ENCODE data around the gene MPRIP.
A peak's percentile ranks its signal among the peaks of the same experiment; 100 is the strongest.

Gene MPRIP

DNA sequence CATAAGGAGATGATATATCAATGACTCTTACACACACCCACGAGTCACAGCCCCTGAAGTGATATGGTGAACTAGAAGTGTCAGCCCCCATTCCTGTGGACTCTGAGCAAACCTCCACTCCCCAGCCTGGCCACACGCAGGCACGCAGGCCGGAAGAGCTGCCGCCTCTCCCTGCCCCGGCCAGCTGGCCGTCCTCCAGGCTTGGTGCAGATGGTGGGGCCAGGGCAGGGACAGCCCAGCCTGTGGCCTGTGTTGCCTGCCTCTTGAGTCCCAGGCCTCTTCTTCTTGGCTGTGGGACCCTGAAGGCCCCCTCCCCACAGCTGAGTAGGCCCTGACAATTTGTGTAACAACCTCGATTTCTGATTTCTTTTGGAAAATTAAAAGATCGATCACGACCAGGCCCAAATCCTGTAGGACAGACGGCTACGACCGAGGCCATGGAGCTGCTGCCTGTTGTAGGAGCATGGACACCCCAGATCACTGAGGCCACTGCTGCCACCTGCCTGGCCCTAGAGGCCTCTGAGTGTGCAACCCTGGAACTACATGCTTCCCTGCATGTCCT is 10.0 kb upstream of the MPRIP start:
- no peak for DNase-seq

- no peak for DNase-seq
These were observed 8.8 kb upstream of the MPRIP start for GRCh38 chr17:17033466-17033865.

- DNase-seq = no peak
These were observed 8.2 kb upstream of the MPRIP start for GRCh38 chr17:17034026-17034425.

- DNase-seq = no peak
These were observed 7.7 kb upstream of the MPRIP start for GRCh38 chr17:17034496-17035075.

DNA sequence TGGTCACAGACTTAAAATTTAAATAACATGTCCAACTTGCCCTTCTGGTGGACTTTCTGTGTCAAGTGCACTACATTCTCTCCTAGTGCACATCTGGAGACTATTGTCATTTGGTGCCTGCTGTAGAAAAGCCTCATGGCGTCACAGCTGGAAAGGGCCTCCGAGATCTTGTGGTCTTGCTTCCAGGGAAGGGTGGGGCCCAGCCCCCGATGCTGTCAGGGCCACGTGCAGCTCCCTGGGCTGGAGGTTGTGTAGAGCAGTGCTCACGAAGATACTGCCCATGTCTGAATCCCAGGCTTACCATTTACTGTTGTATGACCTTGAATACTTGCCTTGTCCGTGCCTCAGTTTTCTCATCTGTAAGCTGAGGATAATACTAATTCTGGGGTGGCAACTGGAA is 6.8 kb upstream of the MPRIP start:
- no peak for DNase-seq

DNA sequence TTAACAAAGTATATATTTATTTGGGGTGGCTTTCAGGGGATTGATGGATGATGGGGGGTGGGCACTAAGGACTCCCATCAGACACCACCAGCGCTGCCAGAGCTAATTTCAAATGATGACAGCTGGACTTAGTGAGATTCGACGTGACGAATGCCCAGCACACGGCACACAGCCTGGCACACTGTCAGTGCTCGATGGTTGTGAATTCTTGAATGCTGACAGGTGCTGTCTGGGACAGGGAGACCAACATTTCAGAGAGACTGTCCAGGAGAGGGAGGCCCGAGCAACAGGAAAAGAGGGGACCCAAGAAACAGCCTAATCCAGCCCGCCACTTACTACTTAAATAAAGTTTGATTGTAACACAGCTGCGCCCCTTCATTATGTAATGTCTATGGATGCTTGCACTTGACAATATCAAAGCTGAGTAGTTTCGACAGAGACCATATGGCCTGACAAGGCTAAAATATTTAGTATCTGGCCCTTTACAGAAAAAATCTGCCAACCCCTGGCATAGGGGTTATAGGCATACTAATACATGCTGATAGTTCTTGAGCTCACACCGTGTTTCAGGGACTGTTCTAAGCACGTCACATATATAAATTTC is 6.2 kb upstream of the MPRIP start:
- no peak for DNase-seq

GRCh38 chr17:17036524-17036998 is 5.7 kb upstream of the MPRIP start:
- DNase-seq = no peak

- no peak for DNase-seq
These were observed 2.3 kb upstream of the MPRIP start for GRCh38 chr17:17039911-17040310.

DNA sequence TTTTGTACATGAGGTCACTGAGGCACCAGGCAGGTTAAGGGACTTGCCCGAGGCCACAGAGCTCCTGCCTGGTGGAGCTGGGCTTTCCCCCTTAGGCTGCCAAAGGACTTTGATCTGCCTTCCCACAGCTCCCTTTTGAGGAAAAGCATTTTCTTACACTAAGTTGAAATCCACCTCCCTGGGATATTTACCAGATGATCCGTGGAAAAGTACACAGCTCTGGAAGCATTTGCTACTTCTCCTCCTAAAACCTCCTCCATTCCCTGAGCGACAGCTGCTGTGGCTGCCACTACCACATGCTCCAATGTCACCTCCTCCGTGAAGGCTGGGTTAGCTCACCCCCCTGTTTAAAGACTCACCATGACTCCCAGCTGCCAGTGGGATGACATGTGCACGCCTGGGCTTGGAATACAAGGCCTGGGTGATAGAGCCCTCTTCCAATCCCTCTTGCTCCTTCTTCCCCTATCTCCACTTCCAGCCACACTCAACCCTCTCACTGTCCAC is 1.2 kb upstream of the MPRIP start:
- no peak for DNase-seq

DNA sequence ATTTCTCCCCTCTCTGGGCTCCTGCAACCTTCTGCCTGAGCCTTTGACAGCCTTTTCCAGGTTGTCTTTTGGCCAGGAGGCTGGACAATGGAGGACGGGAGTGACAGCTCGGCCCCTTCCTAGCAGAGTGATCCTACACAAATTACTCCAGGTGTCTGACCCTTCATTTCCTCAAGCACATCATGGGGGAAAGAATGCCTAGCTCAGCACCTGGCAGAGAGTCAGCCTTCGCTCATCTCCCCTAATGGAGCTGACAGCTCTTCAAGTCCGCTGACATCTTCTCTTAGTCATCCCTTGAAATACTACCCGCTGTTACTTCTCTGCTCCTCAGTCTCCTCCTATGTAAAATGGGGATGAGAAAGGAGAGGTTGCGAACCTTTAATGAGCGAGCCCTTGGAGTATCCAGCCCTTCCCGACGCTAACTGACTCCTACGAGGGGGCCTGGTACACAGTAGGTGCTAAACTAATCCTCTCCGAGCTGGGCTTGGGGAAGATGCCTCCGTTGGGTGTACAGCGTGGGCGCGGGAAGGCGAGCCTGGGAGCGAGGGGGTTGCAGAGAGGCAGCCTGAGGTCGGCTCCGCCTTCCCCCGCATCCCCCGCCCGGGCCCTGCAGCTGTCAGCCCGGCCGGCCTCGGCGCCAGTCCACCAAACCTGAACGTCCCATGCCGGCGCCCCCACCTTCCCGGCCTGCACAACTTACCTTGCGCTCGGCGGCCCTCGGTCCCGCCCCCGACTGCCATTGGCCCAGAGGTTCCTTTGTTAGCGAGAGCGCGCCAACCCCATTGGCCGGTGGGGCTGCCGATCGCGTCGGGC is 480 bp upstream of the MPRIP start:
- DNase-seq = peak; percentile 73

DNA sequence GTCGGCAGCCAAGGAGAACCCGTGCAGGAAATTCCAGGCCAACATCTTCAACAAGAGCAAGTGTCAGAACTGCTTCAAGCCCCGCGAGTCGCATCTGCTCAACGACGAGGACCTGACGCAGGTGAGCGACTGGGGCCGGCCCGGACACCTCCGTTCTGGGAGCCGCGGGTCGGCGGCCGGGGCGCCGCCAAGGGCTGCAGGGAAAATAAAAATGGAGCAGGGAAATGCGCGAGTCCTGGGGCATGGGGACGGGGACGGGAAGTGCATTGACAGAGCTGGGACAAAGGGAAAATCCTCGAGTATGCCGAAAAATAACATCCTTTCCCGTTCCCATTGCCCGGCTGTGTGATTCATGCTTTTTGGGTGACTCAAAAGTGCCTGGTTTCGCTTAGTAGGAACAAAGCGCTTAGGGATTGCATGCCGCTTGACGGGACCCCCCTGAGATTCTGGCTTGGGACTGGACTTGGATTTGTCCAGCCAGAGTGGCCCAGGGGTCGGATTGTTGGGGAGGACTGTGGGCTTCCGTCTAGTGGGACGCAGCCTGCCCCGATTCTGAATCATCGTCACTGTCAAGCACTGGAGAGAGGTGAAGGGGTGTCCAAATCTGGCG is 699 bp downstream of the MPRIP start:
- no peak for DNase-seq

- no peak for DNase-seq
These were observed 1.4 kb downstream of the MPRIP start for GRCh38 chr17:17043461-17044271.

GRCh38 chr17:17044846-17045561 is 2.7 kb downstream of the MPRIP start:
- peak; percentile 15 for DNase-seq

- no peak for DNase-seq
These were observed 5.8 kb downstream of the MPRIP start for GRCh38 chr17:17048106-17048505.

GRCh38 chr17:17050346-17051345 is 8.4 kb downstream of the MPRIP start:
- no peak for DNase-seq

DNA sequence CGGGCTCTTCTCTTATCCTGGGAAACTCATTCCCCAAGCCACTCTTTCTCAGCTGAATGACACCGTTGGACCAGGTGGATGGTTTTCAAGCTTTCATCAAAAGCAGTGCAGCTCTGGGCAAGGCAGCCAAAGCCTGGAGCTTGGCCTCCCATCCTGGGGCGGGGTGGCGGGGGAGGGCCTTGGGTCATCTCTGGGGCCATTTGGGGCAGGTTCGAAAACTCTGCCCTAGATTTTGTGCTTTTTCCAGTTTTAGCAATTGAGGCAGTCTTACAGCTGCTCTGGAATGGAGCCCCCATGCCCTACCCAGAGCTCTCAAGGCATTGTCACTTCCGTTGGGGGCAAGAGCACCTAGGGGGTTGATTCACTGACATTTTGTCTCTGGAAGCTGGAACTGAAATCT is 9.1 kb downstream of the MPRIP start:
- DNase-seq = no peak

GRCh38 chr17:17051791-17052461 is 9.7 kb downstream of the MPRIP start:
- no peak for DNase-seq

GRCh38 chr17:17052462-17053221 is 10.4 kb downstream of the MPRIP start:
- no peak for DNase-seq

All from DMS79 treated with DMSO at 0.1 percent for 48 hours (cell line).